ENCODE data around the gene PCNX1. TPM values are rescaled to one million over a fixed set of nuclear protein-coding genes. Genes with fewer than 3 reads are reported as not detected.
"Not testable (repeated sequence)": the region's sequence is repeated elsewhere in the genome, so short reads cannot be mapped to it uniquely, and the experiment has no call there.

PCNX1 gene
- total RNA-seq, 1 experiment from 2014 or later = 48.0 TPM

GRCh38 chr14:71063351-71063750 is 156.1 kb downstream of the PCNX1 start:
- TF ChIP-seq CTCF (conservative IDR thresholded peaks at IDR 0.05) = no peak
- no peak overlapping the region for H3K56ac ChIP-seq (ENCODE audit: insufficient read length, low read depth, low read length)
- H3K27me3 ChIP-seq (ENCODE audit: insufficient read depth, low read length) = no peaks in the 10 kb centered on the region
- H3K18ac ChIP-seq (ENCODE audit: insufficient read length, low read depth, low read length) = no peak overlapping the region
- H3K9me3 ChIP-seq (ENCODE audit: control insufficient read depth, low read depth, low read length) = no peaks in the 10 kb centered on the region
- Mint-ChIP-seq H3K27me3 (ENCODE audit: low read depth) (no peaks in the 10 kb centered on the region), H3K9me3 (peaks cover 5 to 10% of the 10 kb centered on the region in 2 experiments; a peak in 3 of 5 replicates), H3K4me1 (no peaks in the 10 kb centered on the region), H3K36me3 (ENCODE audit: insufficient read depth in 1 of 3, low read depth in 3 of 3) (peaks cover 59 to 73% (median 68%) of the 10 kb centered on the region in 3 experiments), H3K4me3 (no peak overlapping the region), H3K27ac (no peak overlapping the region)
- H2BK12ac ChIP-seq (ENCODE audit: insufficient read length, low read depth, low read length) = no peak overlapping the region
- no CpG with 5 or more reads among the region's 2 CpGs for whole genome bisulfite sequencing (ENCODE audit: extremely low coverage, insufficient read length, low lambda C conversion rate)
- no peak for DNase-seq
- H2AK5ac ChIP-seq (ENCODE audit: insufficient read length, low read length) = no peak overlapping the region
- no peak overlapping the region for H3K9ac ChIP-seq (ENCODE audit: extremely low read depth, insufficient read length, low read length)
- no peak overlapping the region for H4K8ac ChIP-seq (replicated peaks; ENCODE audit: insufficient read length, low read depth, low read length)
- H2BK5ac ChIP-seq (ENCODE audit: insufficient read length, low read length) = no peak overlapping the region
- H4K91ac ChIP-seq (ENCODE audit: insufficient read length, low read depth, low read length) = no peak overlapping the region
- no peak overlapping the region for H3K14ac ChIP-seq (ENCODE audit: insufficient read depth, low read length)
- no peaks in the 10 kb centered on the region for H3K79me1 ChIP-seq (ENCODE audit: insufficient read depth, low read depth, low read length, poor library complexity, severe bottlenecking)
- H3K4me2 ChIP-seq (ENCODE audit: insufficient read depth, insufficient read length, low read length) = no peak overlapping the region
- H3K27ac ChIP-seq (ENCODE audit: insufficient read length, low read depth, low read length) = no peak overlapping the region
- no peak overlapping the region for H3K23ac ChIP-seq (ENCODE audit: insufficient read length, low read depth, low read length)
- H2BK15ac ChIP-seq (ENCODE audit: low read depth, low read length) = no peak overlapping the region
- no peak overlapping the region for H3T11ph ChIP-seq (ENCODE audit: low read length)
- no peaks in the 10 kb centered on the region for H3K4me1 ChIP-seq (ENCODE audit: insufficient read depth, low read length)
- no peaks in the 10 kb centered on the region for H3K79me2 ChIP-seq (ENCODE audit: insufficient read depth, low read length)
- no peak overlapping the region for H2BK120ac ChIP-seq (ENCODE audit: low read depth, low read length, poor library complexity, severe bottlenecking)
- H2AFZ ChIP-seq (ENCODE audit: low read length) = no peak overlapping the region
- no peak overlapping the region for H2BK20ac ChIP-seq (ENCODE audit: low read depth, low read length, poor library complexity, severe bottlenecking)
- no peaks in the 10 kb centered on the region for H4K20me1 ChIP-seq (ENCODE audit: control insufficient read depth, insufficient read depth, insufficient read length)
- no peak overlapping the region for H3K4ac ChIP-seq (ENCODE audit: low read depth, low read length)
- no peak overlapping the region for H4K5ac ChIP-seq (ENCODE audit: insufficient read length, low read depth, low read length)
- no peaks in the 10 kb centered on the region for H3K23me2 ChIP-seq (ENCODE audit: insufficient read length, low read depth, low read length, poor library complexity, severe bottlenecking)

- not testable (repeated sequence) for H3K27me3 ChIP-seq (ENCODE audit: insufficient read depth, low read length)
- peaks cover 54 to 69% (median 60%) of the 10 kb centered on the region in 3 experiments for H3K36me3 Mint-ChIP-seq (ENCODE audit: insufficient read depth in 1 of 3, low read depth in 3 of 3)
- no CpG with 5 or more reads among the region's 3 CpGs for WGBS (ENCODE audit: extremely low coverage, insufficient read length, low lambda C conversion rate)
Observed at GRCh38 chr14:71064747-71065146, 157.5 kb downstream of the PCNX1 start.

More at GRCh38 chr14:71064747-71065146, 157.5 kb downstream of the PCNX1 start:
- DNase-seq; H3K18ac ChIP-seq (ENCODE audit: insufficient read length, low read depth, low read length); H2AK5ac ChIP-seq (ENCODE audit: insufficient read length, low read length); H3K4ac ChIP-seq (ENCODE audit: low read depth, low read length); H3K23me2 ChIP-seq (ENCODE audit: insufficient read length, low read depth, low read length, poor library complexity, severe bottlenecking); H3T11ph ChIP-seq (ENCODE audit: low read length); H3K27me3 Mint-ChIP-seq (ENCODE audit: low read depth); H2BK120ac ChIP-seq (ENCODE audit: low read depth, low read length, poor library complexity, severe bottlenecking); H3K4me2 ChIP-seq (ENCODE audit: insufficient read depth, insufficient read length, low read length); H2BK15ac ChIP-seq (ENCODE audit: low read depth, low read length); H3K79me2 ChIP-seq (ENCODE audit: insufficient read depth, low read length); H3K14ac ChIP-seq (ENCODE audit: insufficient read depth, low read length); H3K27ac Mint-ChIP-seq; H3K27ac ChIP-seq (ENCODE audit: insufficient read length, low read depth, low read length); H3K4me3 Mint-ChIP-seq; H3K23ac ChIP-seq (ENCODE audit: insufficient read length, low read depth, low read length); H4K20me1 ChIP-seq (ENCODE audit: control insufficient read depth, insufficient read depth, insufficient read length); H2BK12ac ChIP-seq (ENCODE audit: insufficient read length, low read depth, low read length); H3K56ac ChIP-seq (ENCODE audit: insufficient read length, low read depth, low read length); H2BK5ac ChIP-seq (ENCODE audit: insufficient read length, low read length); H3K9me3 ChIP-seq (ENCODE audit: control insufficient read depth, low read depth, low read length); H2AFZ ChIP-seq (ENCODE audit: low read length); H3K4me1 Mint-ChIP-seq; H2BK20ac ChIP-seq (ENCODE audit: low read depth, low read length, poor library complexity, severe bottlenecking); H4K8ac ChIP-seq (replicated peaks; ENCODE audit: insufficient read length, low read depth, low read length); H3K9ac ChIP-seq (ENCODE audit: extremely low read depth, insufficient read length, low read length); H3K4me1 ChIP-seq (ENCODE audit: insufficient read depth, low read length); H4K5ac ChIP-seq (ENCODE audit: insufficient read length, low read depth, low read length); H3K79me1 ChIP-seq (ENCODE audit: insufficient read depth, low read depth, low read length, poor library complexity, severe bottlenecking); H4K91ac ChIP-seq (ENCODE audit: insufficient read length, low read depth, low read length): not testable (repeated sequence)
- H3K9me3 Mint-ChIP-seq = peaks cover 5 to 10% of the 10 kb centered on the region in 2 experiments; a peak in 3 of 5 replicates

All from H9 (cell line).